Measurements from ENCODE around the gene DSE. TPM values are rescaled to one million over a fixed set of nuclear protein-coding genes. Genes with fewer than 3 reads are reported as not detected.

The DSE gene
- polyA plus RNA-seq, 3 donors = 14.6 to 36.5 (median 28.4) TPM

- 100% methylated on average over 3 of the region's 7 CpGs for WGBS (ENCODE audit: insufficient coverage)
- Mint-ChIP-seq H3K4me1 (peaks cover 2% of the 10 kb centered on the region), H3K27ac (no peak overlapping the region), H3K36me3 (no peaks in the 10 kb centered on the region), H3K4me3 (no peak overlapping the region), H3K9me3 (no peaks in the 10 kb centered on the region), H3K27me3 (ENCODE audit: low read depth in 3 of 3) (no peaks in the 10 kb centered on the region)
- no peak for DNase-seq
- intact Hi-C loops (cut with micrococcal nuclease) = no loop called here
- H3K4me2 ChIP-seq (replicated peaks; ENCODE audit: extremely low read depth, low read length, poor library complexity, severe bottlenecking) = no peak overlapping the region
- H3K4me1 ChIP-seq (ENCODE audit: control insufficient read depth in 1 of 2, insufficient read depth in 2 of 2, low read length in 2 of 2) = no peaks in the 10 kb centered on the region
- no peak overlapping the region for H3K9ac ChIP-seq (ENCODE audit: insufficient read depth, low read length, poor library complexity, severe bottlenecking)
- no peak for TF ChIP-seq CTCF (IDR thresholded peaks at IDR 0.05)
- no peaks in the 10 kb centered on the region for H3K9me3 ChIP-seq (replicated peaks in 1 of 2; ENCODE audit: control insufficient read depth in 1 of 2, insufficient read depth in 1 of 2, low read length in 2 of 2)
- no peaks in the 10 kb centered on the region for H3K27me3 ChIP-seq (ENCODE audit: control insufficient read depth in 2 of 2, insufficient read depth in 2 of 2, low read length in 2 of 2)
- no peak overlapping the region for H2AFZ ChIP-seq (ENCODE audit: insufficient read depth, low read depth, low read length, poor library complexity, severe bottlenecking)
- no peak overlapping the region for H3K4me3 ChIP-seq (replicated peaks in 1 of 3; ENCODE audit: low read depth in 2 of 3, low read length in 3 of 3)
- H3K36me3 ChIP-seq (replicated peaks in 1 of 2; ENCODE audit: control insufficient read depth in 1 of 2, insufficient read depth in 2 of 2, low read length in 2 of 2) = no peaks in the 10 kb centered on the region
- H4K20me1 ChIP-seq (ENCODE audit: insufficient read depth, low read length) = no peaks in the 10 kb centered on the region
- no peaks in the 10 kb centered on the region for H3K79me2 ChIP-seq (ENCODE audit: insufficient read depth, low read length)
- H3K27ac ChIP-seq (ENCODE audit: low read depth in 1 of 2, low read length in 2 of 2) = no peak overlapping the region
Measured at GRCh38 chr6:116326181-116326671, 44.5 kb upstream of the DSE start.

- H3K36me3 ChIP-seq (replicated peaks in 1 of 2; ENCODE audit: control insufficient read depth in 1 of 2, insufficient read depth in 2 of 2, low read length in 2 of 2) = no peaks in the 10 kb centered on the region
- H3K4me3 ChIP-seq (replicated peaks in 1 of 3; ENCODE audit: low read depth in 2 of 3, low read length in 3 of 3) = no peak overlapping the region
- H3K9ac ChIP-seq (ENCODE audit: insufficient read depth, low read length, poor library complexity, severe bottlenecking) = no peak overlapping the region
- H3K27ac ChIP-seq (ENCODE audit: low read depth in 1 of 2, low read length in 2 of 2) = no peak overlapping the region
- Mint-ChIP-seq H3K27me3 (ENCODE audit: low read depth in 3 of 3) (peaks cover 0 to 2% (median 0%) of the 10 kb centered on the region in 3 donors), H3K27ac (no peak overlapping the region), H3K4me3 (no peak overlapping the region), H3K4me1 (peaks cover 2% of the 10 kb centered on the region), H3K36me3 (no peaks in the 10 kb centered on the region), H3K9me3 (no peaks in the 10 kb centered on the region)
- H3K79me2 ChIP-seq (ENCODE audit: insufficient read depth, low read length) = no peaks in the 10 kb centered on the region
- H3K4me1 ChIP-seq (ENCODE audit: control insufficient read depth in 1 of 2, insufficient read depth in 2 of 2, low read length in 2 of 2) = no peaks in the 10 kb centered on the region
- intact Hi-C loops (cut with micrococcal nuclease) = no loop called here
- no peak for TF ChIP-seq CTCF (IDR thresholded peaks at IDR 0.05)
- DNase-seq = no peak
- H4K20me1 ChIP-seq (ENCODE audit: insufficient read depth, low read length) = no peaks in the 10 kb centered on the region
- no peaks in the 10 kb centered on the region for H3K27me3 ChIP-seq (ENCODE audit: control insufficient read depth in 2 of 2, insufficient read depth in 2 of 2, low read length in 2 of 2)
- no peak overlapping the region for H3K4me2 ChIP-seq (replicated peaks; ENCODE audit: extremely low read depth, low read length, poor library complexity, severe bottlenecking)
- no peaks in the 10 kb centered on the region for H3K9me3 ChIP-seq (replicated peaks in 1 of 2; ENCODE audit: control insufficient read depth in 1 of 2, insufficient read depth in 1 of 2, low read length in 2 of 2)
- no CpG with 5 or more reads among the region's 4 CpGs for WGBS (ENCODE audit: insufficient coverage)
- H2AFZ ChIP-seq (ENCODE audit: insufficient read depth, low read depth, low read length, poor library complexity, severe bottlenecking) = no peak overlapping the region
Measured at GRCh38 chr6:116326996-116327395, 43.8 kb upstream of the DSE start.
